T-helper 1 cell (primary cell): Measurements from ENCODE around the gene CP.
"Not testable (repeated sequence)": the region's sequence is repeated elsewhere in the genome, so short reads cannot be mapped to it uniquely, and the experiment has no call there.

Experiments used
- DNase-seq, 5 donors: peaks; one replicate each; pipeline ENCODE4 v3.0.0-alpha.2; 2012 to 2020

Gene CP

DNA sequence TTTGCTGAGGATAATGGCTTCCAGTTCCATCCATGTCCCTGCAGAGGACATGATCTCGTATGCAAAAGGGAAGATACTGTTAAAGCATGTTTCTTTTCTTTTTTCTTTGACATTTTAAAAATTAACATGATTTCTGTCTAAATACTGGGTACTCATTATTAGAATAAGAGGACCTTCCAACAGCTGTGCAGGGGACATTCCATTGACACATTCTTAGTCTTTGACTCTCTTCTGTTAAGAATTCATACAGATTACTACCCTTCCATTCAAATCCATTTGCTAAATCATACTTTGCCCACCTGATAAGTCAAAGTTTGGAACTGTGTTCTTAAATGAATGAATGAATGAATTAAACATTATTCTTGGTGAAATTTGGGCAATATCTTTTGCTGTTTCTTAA lies 5.1 kb upstream of the CP start:
- DNase-seq, result no peak

DNA sequence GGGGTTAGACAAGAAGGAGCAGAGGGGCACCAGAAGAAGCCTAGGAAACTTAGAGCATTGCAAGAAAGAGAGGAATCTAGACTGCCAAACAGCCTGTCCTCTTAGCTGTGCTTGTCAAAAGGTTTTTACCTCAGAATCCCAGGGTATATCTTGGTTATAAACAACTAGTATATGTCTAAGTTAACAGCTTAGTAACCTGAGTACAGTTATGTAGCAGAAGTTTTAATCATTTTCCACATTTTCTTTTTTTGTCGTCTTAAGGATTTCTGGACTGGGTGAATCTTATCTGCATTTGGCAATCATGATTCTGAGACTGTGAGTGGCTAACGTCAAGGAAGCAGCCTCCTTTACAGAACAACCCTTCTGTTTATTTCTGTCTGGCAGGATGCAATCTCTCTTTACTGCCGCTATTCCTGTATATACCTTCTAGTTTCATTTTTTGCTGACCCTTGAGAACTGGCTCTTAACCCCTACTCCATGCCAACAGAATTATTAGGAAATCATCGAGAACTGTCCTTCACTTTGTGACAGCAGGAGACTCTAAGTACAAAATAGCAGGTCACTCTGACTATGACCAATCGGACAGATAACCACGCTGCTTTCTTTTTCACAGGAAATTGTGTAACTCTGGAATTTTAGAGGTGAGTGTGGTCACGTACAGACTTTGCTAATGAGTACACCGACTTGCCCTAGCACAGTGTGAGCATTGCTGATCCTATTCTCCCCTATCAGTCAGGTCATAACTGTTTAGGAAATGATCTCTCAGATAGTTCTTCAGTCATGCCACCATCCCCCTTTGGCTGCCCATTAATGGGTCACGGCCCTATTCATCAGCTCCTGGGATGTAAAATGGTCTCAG lies 3.3 kb upstream of the CP start:
- DNase-seq, result peak in 1 of 5 donors; percentile 83

DNA sequence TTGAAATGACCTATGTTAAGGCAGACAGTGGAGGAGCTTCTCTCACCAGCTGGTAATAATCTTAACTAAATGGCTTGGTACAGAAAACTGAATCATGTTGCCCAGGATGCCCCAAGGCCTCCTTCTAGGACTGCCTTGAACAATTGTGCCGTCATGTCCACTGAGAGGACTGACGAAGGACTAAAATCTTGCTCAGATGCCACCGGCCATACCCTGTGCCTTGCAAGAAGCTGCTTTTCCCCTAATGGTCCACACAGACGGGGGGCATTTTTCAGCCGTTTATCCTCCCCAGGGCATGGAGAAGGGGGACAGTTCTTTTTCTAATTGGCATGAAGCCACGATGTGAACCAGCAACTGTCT lies 1.8 kb upstream of the CP start:
- no peak for DNase-seq

DNA sequence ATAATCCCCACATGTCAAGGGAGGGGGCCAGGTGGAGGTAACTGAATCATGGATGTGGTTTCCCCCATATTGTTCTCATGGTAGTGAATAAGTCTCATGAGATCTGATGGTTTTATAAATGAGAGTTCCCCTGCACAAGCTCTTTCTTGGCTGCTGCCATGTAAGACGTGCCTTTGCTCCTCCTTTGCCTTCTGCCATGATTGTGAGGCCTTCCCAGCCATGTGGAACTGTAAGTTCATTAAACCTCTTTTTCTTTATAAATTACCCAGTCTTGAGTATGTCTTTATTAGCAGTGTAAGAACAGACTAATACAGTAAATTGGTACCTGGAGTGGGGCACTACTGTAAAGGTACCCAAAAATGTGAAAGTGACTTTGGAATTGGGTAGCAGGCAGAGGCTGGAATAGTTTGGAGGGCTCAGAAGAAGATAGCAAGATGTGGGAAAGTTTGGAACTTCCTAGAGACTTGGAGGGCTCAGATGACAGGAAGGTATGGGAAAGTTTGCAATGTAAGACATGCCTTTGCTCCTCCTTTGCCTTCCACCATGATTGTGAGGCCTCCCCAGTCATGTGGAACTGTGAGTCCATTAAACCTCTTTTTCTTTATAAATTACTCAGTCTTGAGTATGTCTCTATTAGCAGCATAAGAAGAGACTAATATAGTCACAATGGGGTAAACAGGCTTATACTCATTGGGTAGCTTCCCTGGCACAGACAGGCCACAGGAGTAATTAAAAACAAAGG lies 2.1 kb downstream of the CP start:
- not testable (repeated sequence) for DNase-seq

DNA sequence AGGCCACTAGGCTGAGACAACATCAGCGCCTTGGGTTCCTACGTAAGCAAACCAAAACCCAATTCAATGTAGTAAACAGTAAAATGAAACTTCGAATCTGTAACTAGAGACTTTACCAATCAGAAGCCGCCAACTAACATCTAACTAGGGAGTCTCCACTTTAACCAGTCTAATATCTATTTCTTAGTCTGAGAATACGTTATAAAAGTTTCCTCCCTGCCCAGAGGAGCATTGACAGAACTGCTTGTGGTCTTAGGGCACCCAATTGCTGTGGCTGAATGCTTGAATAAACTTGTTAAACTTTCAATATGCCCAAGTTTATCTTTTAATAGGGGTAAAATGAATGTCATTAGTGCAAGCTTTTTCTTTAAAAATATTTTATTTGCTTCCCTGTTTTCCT lies 4.3 kb downstream of the CP start:
- no peak for DNase-seq

DNA sequence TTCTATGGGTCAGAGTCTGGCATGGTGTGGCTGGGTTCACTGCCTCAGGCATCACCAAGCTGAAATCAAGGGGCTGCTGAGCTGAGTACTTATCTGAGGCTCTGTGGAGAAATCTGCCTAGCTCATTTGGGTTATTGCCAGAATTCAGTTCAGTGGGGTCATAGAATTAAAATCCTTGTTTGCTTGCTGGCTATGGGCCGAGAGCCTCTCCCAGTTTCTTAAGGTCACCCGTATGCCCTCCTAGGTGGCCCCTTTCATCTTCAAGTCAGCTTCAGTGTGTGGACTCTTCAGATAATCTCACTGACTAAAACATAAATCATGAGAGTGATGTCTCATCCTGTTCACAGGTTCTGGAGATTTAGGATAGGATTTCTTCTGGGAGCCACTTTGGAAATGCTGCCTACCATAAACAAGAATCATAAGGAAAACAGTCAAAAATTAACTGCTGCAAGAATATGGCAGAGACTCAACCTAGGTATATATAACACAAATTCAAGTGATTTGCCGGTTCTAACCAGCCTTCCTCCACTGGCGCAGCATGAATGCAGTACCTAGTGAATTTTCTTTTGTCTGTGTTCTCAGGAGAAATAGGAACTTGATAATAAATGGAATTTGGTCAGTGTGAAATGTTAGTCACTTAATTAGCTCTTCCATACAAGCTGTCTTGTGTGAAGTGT lies 5.3 kb downstream of the CP start:
- DNase-seq, result no peak

DNA sequence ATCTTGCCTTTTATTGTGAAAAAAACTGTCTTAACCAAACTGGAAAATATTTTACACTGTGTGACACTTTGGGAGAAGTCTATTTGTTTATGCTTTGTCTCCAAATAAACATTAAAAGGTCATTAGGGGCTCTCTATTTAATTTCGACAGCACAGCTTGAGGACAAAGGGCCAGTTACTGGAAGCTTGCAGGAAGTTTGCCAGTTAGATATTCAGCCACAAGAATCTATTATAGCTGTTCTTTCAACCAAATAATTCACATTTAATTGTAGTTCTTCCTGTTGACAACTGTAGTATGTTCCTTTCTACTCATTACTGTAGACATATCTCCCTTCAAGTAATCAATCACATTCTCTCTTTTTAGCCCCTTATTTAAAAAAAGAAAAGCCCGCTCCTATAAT lies 6.1 kb downstream of the CP start:
- DNase-seq, result no peak

DNA sequence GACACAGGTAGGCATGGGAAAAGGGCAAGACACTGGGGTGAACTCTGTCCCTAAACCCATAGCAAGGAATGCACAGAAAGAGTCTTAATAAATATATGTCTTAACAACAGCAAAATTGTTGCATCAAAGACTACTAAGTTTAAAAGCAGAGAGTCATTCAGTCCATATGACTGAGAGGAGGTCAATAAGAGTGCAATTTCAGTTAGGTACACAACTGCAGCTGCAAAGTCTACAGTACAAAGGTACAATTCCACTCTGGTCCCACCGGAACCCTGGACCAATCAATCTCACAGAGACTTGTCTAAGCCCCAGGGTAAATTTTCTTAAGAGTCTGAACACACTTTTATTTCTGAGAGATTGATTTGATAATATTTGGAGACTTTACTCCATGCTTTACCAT lies 6.9 kb downstream of the CP start:
- no peak for DNase-seq

DNA sequence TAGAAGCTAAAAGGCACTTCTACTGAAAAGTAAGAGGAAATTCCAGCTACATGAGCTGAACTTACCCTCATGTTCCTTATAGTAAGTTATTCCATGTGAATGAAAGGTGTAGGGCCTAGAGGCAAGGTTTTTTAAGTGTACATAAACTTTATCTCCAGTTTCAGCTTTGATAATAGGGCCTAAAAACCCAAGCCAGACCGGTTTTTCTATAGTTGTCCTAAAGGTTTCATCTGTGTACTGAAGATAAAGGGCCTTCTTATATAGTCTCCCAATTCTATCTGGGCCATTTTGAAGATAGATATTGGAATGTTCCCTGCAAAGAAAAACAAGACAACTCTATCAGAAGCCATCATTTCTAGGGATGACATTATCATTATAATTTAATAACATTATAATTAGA lies 9.2 kb downstream of the CP start:
- DNase-seq, result no peak

DNA sequence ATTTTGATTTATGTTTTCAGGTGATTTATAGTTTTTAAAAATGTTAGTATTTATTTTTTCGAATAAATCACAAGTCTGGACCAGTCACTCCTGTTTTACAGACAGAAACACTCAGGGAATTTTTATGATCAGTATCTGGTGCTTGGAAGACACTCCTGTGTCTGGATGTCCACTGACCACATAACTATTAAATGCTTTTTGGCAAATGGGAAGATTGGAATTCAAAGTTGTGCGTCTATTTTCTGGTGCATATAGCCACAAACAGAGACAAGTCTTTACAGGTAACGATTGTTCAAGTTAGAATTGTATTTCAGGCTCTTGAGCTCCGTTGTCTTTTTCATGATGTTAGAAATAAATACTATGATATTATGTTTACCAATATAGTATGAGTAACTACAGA lies 12.2 kb downstream of the CP start:
- no peak for DNase-seq

DNA sequence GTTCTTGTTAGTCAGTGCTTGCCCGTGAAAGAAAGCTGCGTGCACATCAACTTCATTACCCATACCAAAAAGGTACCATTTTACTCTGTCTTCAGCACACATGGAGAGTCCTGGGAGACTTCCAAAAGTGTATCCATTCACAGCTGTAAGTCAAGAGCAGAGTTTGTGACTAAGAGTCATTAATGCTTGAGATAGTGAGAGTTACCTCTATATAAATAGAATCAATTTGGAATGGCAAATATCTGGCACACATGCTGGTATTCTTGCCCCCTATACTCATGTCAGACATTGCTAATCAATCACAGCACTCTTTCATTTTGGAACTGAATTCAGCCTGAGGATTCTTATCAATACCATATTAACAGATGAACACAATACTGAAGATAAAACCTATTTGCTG lies 14.2 kb downstream of the CP start:
- DNase-seq, result no peak

DNA sequence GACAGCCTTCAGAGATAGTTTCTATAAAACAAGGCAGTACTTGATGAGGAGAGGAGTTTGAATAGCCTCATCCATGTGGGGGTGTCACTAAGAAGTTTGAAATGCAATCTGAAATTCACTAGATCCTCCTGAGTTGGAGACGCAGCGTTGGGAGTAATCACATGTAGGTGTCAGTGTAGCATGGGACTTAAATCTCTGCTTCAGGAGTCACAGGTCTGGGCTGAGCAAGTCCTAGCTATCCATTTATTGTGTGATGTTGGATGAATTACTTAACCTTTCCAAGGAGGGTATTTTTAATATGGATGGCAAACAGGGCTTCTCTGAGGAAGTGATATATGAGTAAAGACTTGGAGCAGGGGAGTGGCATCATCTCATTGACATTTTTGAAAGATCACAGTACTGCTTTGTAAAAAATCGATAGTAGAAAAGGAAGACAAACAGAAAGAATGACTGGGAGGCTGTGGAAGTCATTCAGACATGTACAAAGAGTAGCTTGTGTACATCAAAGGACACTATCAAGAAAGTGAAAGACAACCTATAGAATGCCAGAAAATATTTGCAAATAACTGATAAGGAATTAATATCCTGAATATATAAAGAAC lies 17.1 kb downstream of the CP start:
- DNase-seq, result no peak

DNA sequence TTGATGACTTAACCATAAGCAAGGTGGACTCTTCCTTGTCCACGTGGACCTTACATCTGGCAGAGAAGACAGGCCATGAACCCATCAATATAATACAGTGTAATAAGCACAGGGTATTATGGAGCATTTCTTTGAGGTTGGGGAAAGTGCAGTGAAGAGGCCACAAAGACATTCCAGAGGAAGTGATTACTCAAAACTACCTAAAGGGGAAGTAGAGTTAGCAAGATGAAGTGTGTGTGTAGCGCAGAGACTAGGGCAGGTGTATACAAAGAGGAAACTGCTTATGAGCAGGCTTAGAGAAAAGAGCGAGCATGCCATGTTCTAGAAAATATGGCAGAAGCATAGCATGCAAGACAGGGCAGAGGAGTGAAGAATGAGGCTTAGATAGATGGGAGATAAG lies 17.9 kb downstream of the CP start:
- peak in 1 of 5 donors; percentile 53 for DNase-seq

DNA sequence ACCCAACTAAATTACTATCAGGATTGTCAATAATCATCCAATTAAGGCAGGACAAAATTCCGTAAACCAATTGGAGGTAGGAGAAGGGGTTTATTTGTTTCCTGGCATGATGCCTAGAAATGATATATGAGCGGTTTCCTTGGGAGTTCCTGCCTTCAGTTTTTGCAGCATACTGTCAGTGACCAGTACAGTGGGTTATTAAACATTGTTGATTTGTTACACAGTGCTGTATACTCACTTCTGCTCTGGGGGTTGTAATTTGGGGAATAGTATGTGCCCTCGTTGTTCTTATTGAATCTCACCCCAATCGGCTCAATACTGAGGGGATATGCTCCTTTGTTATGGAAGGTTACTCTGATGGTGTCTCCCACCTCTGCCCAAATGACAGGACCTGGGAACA lies 22.2 kb downstream of the CP start:
- no peak for DNase-seq

DNA sequence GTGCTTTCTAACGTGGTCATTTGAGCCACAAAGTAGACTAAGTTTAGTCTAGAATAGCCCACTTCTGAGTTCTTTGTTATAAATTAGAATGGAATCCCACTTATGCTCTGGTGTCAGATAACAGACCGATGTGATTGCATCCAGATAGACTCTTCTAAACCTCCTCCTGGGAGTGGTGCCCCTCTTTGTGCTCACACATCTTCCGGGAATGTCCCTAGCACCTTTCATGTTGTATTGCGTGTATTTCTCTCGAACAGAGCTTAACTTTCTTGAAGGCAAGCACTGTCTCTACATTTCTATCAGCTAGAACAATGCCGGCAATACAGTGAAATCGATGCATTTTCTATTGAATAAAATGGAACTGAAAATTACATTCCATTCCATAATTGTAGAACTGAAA lies 23.0 kb downstream of the CP start:
- DNase-seq, result no peak

DNA sequence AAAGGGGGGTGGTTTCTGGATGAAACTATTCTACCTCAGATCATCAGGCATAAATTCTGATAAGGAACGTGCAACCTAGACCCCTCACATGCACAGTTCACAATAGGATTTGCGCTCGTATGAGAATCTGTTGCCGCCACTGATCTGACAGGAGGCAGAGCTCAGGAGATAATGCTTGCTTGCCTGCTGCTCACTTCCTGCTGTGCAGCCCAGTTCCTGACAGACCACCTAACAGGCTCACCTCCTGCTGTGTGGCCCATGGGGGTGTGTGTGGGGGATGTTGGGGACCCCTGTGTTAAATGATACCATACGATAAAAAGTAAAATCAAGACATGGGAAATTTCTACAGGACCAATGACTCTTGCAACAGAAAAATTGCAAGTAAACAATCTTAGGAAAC lies 24.0 kb downstream of the CP start:
- no peak for DNase-seq

DNA sequence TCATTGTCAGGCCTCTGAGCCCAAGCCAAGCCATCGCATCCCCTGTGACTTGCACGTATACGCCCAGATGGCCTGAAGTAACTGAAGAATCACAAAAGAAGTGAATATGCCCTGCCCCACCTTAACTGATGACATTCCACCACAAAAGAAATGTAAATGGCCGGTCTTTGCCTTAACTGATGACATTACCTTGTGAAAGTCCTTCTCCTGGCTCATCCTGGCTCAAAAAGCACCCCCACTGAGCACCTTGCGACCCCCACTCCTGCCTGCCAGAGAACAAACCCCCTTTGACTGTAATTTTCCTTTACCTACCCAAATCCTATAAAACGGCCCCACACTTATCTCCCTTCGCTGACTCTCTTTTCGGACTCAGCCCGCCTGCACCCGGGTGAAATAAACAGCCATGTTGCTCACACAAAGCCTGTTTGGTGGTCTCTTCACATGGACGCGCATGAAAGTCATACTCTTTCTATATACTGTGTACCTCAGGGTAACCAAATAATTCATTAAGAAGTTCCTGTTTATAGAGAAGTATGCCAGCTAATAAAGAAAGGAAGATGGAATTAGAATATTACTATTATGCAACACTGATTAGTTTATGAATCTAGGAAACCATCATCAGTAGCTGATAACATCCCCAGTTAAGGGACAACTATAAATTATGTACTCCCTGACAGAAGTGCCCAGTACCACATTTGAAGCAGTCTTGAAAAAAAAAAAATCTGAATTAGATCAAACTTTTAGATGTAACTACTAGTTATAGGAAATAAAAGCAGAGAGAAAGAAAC lies 24.6 kb downstream of the CP start:
- DNase-seq, result not testable (repeated sequence)

DNA sequence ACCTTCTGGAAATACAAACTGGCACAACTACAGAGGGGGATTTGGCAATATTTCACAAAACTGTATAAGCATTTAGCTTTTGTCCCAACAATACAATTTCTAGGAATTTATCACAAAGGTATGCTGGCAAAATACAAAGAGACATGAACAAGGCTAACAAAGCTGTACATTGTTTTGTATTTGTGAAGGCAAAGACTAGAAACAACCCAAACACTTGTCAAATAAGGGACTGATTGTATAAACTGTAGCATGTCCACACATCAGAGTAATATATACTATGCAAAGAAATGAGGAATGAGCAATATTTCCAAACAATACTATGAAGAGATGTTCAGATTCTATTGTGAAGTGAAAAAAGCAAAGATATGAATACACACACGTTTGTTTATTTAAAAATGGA lies 26.4 kb downstream of the CP start:
- no peak for DNase-seq

DNA sequence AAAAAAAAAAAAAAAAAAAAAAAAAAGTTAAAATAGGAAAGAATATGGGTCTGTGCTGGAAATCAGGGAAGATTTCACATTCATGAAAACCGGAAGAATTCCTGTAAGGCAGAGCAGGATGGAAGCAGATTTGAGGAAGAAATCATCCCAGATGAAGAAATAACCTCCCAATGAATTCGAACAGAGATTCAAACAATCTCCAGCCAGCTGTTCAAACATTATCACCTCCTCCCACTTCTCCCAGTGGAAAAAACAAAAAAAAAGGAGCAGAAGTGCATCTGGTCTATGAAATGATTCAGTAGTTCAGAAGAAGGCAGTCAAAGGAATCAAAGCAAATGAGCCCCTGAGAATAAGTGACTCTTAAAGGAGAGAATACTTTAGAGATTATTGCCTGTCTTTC lies 33.1 kb downstream of the CP start:
- DNase-seq, result no peak

DNA sequence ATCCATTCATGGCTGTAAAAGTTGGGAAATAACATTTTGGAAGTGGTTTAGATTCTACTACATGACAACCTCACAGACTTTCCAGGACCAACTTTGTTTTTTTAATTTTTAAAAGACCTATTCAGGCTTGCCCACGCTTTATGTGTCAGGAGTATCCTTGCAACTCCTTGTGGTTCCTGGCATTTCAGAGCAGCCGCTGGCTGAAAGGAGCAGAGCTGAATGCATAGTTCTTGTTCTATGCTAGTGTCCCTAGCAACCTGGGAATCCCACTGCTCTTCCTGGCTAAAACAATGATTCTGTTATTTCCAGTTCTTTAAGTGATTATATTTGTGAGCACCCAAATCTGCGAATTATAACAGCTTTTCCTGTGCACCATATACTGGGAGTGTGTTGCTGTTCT lies 34.9 kb downstream of the CP start:
- no peak for DNase-seq

DNA sequence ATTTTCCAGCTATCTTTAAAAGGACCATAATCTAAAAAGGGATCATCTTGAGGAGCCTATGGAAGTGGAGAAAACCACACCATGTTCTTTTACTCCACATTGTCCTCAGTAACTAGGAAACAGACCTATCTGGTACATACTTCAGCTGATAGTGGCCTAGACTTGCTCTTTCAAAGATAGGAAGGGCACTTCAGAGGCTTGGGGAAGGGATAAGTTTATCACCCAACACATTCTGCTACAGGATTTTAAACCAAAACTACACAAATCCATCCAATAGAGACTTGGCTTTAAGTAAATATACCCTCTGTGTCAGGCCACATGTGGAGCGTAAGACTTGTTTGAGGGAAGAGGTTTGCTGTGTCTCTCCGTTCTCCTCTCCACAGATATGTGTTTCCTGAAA lies 35.4 kb downstream of the CP start:
- no peak for DNase-seq

DNA sequence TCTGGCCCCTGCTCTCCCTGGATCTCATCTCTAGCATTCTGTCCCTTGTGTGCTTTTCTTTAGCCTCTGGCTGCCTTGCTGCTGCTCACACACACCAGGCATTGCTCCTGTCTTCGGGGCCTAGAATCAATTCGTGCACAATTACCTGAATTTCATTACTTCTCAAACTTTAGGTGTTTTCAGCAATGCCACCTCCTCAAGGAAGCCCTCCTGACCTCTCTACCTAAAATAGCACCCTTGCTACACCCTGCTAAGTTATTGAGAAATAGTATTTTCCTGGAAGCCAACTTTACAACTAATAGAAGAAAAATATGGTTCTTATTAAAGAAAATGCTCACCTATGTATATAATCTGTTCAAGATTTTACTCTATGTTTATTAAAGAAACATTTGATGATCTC lies 40.4 kb downstream of the CP start:
- no peak for DNase-seq
